ENCODE data around the gene DIPK2A. TPM values are rescaled to one million over a fixed set of nuclear protein-coding genes. Genes with fewer than 3 reads are reported as not detected.

The DIPK2A gene
- total RNA-seq, 4 donors from 2014 or later: 18.9 to 30.9 (median 21.7) TPM

DNA sequence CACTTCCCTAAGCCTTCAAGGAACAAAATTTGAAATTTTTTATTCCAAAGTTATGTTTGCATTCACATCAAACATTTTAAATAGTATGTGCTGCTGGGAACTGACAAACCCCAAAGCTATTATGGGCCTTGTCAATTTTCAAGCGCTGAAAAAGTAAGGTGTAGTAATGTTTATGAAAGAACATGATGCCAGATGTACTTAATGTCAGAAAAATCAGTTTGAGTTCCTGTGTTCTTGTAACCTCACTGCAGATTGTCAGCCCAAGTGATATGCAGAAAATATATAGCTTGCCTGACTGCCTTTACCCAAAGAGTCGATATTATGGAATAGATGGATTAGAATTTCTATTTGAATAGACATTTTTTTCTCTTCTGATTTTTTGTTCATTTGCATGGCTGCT is 20.8 kb upstream of the DIPK2A start:
- TF ChIP-seq CTCF (IDR thresholded peaks at IDR 0.05; ENCODE audit: low read depth): no peak

DNA sequence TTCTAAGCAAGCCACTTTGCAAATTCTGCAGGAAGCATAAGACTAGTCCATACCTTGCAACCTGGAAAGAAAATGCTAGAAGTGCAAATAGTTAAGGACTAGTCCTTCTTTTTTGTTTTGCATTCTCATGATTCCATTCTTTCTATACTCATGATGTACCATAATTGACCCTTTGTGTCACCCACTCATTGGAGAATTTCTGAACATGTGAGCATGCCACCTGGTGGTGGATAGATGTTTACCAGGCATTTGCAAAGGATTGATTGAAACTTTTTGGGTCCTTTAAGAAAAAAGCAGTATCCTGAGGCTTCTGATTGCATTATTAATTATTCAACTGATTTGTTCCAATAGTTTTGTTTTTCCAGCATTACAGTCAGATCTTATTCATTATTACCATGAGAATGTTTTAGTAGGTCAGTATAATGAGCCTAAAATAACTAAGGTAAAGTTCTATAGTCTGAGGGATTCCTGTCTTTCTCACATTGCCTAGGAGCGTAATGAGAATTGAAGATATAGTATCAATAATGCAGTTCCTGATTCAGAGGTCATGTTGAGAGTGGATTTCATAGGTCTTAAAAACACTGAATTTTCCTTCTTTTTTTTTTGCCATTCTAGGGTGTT is 20.2 kb upstream of the DIPK2A start:
- TF ChIP-seq CTCF (IDR thresholded peaks at IDR 0.05; ENCODE audit: low read depth): no peak

DNA sequence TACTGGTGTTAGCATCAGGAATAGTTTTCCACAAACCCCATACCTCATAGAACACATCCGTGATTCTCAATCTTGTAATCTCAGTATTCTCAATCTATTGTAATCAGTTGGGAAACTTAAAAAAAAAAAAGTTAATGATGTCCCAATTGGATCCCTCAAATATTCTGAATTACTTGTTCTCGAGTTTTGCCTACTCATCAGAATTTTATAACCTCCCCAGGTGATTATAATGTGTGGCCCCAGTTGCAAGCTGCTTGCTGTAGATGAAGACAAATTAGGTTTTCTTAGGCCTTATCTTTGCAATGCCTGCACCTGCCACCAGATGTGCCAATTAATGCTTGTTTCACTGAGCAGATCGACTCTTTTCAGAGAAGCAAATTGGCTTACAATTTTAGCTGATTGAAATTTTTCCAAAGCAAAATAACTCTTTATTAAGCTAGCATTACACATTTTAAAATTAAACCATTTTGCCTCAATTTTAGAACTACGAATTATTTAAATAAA is 19.0 kb upstream of the DIPK2A start:
- no peak for TF ChIP-seq CTCF (IDR thresholded peaks at IDR 0.05; ENCODE audit: low read depth)

DNA sequence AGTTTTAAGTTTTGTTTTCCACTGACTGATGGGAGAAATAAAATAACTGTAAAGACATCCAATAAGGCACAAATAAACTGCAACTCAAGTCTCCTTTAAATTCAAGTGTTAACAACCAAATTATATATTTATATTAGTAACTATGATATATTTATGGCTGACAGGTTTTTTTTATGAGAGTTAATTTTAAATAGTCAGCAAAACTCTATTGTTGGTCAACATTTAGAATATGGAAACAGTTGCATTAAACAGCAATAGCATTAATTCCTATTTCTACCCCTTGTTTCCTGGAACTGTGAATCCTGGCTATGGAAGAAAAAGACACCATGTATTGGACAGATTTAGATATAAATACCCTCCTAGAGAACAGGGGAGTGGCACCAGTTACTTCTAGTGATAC is 16.5 kb upstream of the DIPK2A start:
- no peak for TF ChIP-seq CTCF (IDR thresholded peaks at IDR 0.05; ENCODE audit: low read depth)

DNA sequence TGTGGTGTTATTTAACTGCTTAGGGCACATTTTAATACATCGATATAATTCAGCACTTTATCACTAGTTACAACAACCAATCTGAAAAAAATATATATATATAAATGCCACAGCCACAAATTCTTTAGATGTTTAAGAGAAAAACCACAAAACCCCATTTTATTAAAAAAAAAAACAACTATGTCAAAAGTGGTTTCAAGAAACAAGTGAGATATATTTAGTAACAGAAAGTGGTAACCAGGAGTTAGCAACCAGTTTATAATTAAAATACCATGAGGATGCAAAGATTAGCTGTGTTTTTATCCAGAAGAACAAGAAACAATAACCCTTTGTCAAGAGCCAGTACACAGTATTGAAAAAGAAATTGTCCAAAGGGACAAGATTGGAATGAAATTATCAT is 14.8 kb upstream of the DIPK2A start:
- no peak for TF ChIP-seq CTCF (IDR thresholded peaks at IDR 0.05; ENCODE audit: low read depth)

GRCh38 chr3:143957453-143957852 is 14.2 kb upstream of the DIPK2A start:
- no peak for TF ChIP-seq CTCF (IDR thresholded peaks at IDR 0.05; ENCODE audit: low read depth)

DNA sequence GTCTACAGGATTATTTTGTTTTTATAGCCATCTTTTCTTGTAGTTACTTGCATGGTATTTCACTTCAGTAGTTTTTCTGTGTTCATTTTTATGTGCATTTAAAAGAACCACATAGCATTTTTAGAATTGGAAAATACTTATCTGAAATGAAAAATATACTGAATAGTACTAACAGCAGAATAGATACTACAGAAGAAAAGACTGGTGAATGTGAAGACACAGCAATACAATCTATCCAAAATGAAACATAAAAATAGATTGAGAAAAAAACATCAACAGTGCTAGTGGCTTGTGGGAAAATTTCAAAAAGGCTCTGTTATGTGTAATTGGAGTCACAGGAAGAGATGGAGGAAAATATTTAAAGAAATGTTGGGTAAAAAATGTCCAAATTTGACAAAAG is 12.7 kb upstream of the DIPK2A start:
- TF ChIP-seq CTCF (IDR thresholded peaks at IDR 0.05; ENCODE audit: low read depth): no peak
